ENCODE measurements around the gene NLRP2B. TPM values are rescaled to one million over a fixed set of nuclear protein-coding genes. Genes with fewer than 3 reads are reported as not detected.
"Not testable (repeated sequence)": the region's sequence is repeated elsewhere in the genome, so short reads cannot be mapped to it uniquely, and the experiment has no call there.

The NLRP2B gene
- total RNA-seq, 1 experiment from 2014 or later: not detected

DNA sequence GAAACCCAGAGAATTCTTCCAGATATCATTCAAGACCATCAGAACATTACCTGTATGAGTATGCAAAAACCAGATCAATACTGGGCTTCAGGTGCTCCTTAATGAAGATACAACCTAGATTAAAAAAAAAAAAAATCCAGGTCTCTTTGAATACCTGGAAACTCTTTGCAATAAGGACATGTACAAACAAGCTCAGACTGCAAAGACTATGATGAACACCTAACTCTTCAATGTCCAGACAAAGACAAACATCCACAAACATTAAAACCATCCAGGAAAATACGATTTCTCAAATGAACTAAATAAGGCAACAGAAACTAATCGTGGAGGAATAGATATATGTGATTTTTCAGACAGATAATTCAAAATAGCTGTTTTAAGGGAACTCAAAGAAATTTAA, 38.7 kb downstream of the NLRP2B start:
- Histone ChIP-seq H3K4me3 (no peak overlapping the region), H3K4me1 (replicated peaks) (no peaks in the 10 kb centered on the region), H3K36me3 (no peaks in the 10 kb centered on the region), H3K27ac (no peak overlapping the region), H3K27me3 (replicated peaks) (no peaks in the 10 kb centered on the region), H3K9me3 (replicated peaks) (no peaks in the 10 kb centered on the region)
- DNase-seq (ENCODE audit: low read depth in 1 of 2, low spot score in 2 of 2): no peak

DNA sequence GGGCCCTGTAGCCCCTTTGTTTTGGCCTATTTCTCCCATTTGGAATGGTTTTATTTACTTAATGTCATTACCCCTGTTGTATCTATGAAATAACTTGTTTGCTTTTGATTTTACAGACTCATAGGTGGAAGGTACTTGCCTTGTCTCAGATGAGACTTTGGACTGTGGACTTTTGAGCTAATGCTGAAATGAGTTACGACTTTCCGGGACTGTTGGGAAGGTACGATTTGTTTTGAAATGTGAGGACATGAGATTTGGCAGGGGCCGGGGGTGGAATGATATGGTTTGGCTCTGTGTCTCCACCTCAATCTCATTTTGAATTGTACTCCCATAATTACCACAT, 39.4 kb downstream of the NLRP2B start:
- no peaks in the 10 kb centered on the region for H3K4me1 ChIP-seq (replicated peaks)
- no peaks in the 10 kb centered on the region for H3K36me3 ChIP-seq
- no peaks in the 10 kb centered on the region for H3K27me3 ChIP-seq (replicated peaks)
- no peak overlapping the region for H3K4me3 ChIP-seq
- H3K27ac ChIP-seq: no peak overlapping the region
- DNase-seq (ENCODE audit: low read depth in 1 of 2, low spot score in 2 of 2): no peak
- H3K9me3 ChIP-seq (replicated peaks): no peaks in the 10 kb centered on the region

DNA sequence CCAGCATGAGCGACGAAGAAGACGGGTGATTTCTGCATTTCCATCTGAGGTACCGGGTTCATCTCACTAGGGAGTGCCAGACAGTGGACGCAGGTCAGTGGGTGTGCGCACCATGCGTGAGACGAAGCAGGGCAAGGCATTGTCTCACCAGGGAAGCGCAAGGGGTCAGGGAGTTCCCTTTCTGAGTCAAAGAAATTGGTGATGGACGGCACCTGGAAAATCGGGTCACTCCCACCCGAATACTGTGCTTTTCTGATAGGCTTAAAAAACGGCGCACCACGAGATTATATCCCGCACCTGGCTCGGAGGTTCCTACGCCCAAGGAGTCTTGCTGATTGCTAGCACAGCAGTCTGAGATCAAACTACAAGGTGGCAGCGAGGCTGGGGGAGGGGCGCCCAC, 50.6 kb downstream of the NLRP2B start:
- not testable (repeated sequence) for H3K4me3 ChIP-seq; H3K27me3 ChIP-seq (replicated peaks); H3K27ac ChIP-seq; DNase-seq (ENCODE audit: low read depth in 1 of 2, low spot score in 2 of 2); H3K36me3 ChIP-seq; H3K4me1 ChIP-seq (replicated peaks); H3K9me3 ChIP-seq (replicated peaks)

Other genes with a start within 250 kb of the NLRP2B start
- gene ZXDB, start 88.2 kb downstream of the NLRP2B start, total RNA-seq (2014; rRNA removed; shearing (Covaris generic)): 7.7 and 8.2 TPM in 2 replicates
- 3.8 TPM in 2 replicates for gene ZXDA, start 230.2 kb upstream of the NLRP2B start, total RNA-seq (2014; rRNA removed; shearing (Covaris generic))

Measured in SJSA1 (cell line).